Measurements from ENCODE around the gene RNU1-2.
"Not testable (repeated sequence)": the region's sequence is repeated elsewhere in the genome, so short reads cannot be mapped to it uniquely, and the experiment has no call there.

Gene RNU1-2

DNA sequence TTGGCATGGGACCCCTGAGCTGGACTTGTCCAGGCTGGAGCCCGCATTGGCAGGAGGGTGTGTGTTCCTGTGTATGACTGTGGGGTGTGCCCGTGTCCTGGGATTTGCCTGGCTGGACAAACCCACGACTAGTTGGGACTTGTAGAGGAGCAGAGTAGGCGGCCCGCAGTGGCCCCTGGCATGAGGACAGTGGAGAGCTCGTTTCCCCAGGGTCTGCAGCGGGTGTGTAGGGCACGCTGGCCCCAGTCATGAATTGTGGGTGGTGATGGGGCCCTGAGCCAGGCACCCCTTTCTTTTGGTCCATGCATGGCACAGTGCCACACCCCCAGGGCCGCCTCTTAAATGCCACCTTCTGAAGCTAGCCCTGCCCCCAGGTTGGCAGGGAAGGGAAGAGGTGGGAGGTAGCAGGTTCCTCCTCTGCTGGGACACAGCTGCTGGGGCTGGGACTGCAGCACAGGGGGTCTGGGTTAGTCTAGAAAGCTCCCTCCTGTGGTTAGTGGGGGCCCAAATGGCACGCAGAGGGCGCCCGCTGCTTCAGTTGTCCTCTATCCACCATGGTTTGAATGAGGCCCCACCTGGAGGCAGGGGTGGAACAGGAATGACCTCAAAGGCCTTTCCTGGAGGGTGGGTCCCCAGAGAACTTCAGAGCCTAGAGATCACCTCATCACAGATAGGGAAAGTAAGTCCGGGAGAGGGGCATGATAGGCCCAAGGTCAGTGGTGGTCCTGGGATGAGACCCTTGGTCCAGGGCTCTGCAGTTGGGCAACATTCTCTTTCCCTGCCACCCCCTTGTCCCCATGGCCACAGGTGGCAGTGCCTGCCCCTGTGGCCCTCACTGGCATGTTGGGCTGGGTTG lies 30.1 kb downstream of the RNU1-2 start:
- DNase-seq (ENCODE audit: low read depth in 1 of 2, low spot score in 1 of 2) = no peak

GRCh38 chr1:16926491-16927073 lies 30.8 kb downstream of the RNU1-2 start:
- no peak for DNase-seq (ENCODE audit: low read depth in 1 of 2, low spot score in 1 of 2)

GRCh38 chr1:16927256-16927655 lies 31.5 kb downstream of the RNU1-2 start:
- no peak for DNase-seq (ENCODE audit: low read depth in 1 of 2, low spot score in 1 of 2)

- no peak for DNase-seq (ENCODE audit: low read depth in 1 of 2, low spot score in 1 of 2)
Observed at GRCh38 chr1:16927711-16928485, 32.1 kb downstream of the RNU1-2 start.

DNA sequence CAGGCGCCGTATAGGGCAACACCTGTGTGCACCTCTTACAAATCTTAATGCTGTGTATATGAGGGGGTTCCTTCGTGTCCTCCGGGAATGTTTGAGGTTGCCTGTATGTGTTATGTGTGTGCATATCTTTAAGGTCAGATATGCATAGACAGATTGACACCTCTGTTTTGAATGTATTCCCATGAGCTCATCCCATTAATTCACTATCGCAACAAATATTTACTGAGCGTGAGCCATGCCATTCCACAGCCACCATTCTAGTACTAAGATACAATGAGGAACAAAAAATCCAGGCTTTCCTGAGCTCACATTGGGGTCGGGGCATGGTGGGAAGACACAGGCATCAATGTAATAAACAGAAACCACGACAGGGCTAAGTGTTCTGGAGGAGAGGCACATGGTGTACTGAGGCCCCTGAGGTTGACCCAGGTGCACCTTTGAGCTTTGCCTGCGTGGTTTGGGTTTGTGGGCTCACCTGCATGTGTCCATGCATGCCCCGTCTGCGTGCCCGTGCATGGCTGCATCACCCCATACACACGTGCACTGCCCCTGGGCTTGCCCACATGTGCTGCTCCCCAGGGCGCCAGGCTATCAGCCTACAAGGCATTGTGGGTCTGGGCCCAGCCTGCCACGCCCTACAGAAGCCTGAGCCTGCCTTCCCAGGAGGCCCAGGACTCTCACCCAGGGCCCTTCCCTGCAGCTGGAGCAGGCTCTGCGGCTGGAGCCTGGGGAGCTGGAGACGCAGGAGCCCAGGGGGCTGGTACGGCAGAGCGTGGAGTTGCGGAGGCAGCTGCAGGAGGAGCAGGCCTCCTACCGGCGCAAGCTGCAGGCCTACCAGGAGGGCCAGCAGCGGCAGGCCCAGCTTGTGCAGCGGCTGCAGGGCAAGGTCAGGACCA lies 33.6 kb downstream of the RNU1-2 start:
- not testable (repeated sequence) for DNase-seq (ENCODE audit: low read depth in 1 of 2, low spot score in 1 of 2)

GRCh38 chr1:16931206-16931934 lies 35.6 kb downstream of the RNU1-2 start:
- DNase-seq (ENCODE audit: low read depth in 1 of 2, low spot score in 1 of 2) = not testable (repeated sequence)

DNA sequence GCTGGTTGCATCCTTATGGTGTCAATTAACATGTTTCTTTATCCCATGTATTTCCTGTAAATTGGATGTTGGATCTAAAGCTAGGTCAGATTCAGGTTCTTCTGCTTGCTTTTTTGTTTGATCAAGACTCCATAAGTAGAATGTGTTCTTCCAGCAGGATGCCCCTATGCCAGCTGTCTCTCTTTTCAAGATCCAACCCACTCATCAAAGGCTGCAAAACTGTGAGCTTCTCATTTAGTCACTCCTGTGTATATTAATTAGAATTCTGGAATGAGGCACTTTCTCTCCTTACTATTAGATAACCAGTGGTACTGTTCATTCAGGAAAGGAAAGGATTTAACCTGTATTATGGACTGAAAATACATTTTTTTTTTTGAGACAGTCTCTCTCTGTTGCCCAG lies 38.2 kb downstream of the RNU1-2 start:
- not testable (repeated sequence) for DNase-seq (ENCODE audit: low read depth in 1 of 2, low spot score in 1 of 2)

DNA sequence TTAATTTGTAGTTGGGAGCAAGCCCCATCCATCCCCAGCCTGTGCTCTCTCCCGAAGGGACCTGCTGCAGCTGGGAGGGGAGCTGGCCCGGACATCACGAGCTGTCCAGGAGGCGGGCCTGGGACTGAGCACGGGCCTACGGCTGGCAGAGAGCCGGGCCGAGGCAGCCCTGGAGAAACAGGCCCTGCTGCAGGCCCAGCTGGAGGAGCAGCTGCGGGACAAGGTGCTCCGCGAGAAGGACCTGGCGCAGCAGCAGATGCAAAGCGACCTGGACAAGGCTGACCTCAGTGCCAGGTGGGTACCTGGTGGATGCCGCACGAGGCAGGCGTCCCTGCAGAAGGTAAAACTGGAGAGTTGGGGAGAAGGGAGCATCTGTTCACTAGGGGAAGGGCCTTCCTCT lies 40.8 kb downstream of the RNU1-2 start:
- DNase-seq (ENCODE audit: low read depth in 1 of 2, low spot score in 1 of 2) = not testable (repeated sequence)

GRCh38 chr1:16938351-16939321 lies 42.9 kb downstream of the RNU1-2 start:
- no peak for DNase-seq (ENCODE audit: low read depth in 1 of 2, low spot score in 1 of 2)

DNA sequence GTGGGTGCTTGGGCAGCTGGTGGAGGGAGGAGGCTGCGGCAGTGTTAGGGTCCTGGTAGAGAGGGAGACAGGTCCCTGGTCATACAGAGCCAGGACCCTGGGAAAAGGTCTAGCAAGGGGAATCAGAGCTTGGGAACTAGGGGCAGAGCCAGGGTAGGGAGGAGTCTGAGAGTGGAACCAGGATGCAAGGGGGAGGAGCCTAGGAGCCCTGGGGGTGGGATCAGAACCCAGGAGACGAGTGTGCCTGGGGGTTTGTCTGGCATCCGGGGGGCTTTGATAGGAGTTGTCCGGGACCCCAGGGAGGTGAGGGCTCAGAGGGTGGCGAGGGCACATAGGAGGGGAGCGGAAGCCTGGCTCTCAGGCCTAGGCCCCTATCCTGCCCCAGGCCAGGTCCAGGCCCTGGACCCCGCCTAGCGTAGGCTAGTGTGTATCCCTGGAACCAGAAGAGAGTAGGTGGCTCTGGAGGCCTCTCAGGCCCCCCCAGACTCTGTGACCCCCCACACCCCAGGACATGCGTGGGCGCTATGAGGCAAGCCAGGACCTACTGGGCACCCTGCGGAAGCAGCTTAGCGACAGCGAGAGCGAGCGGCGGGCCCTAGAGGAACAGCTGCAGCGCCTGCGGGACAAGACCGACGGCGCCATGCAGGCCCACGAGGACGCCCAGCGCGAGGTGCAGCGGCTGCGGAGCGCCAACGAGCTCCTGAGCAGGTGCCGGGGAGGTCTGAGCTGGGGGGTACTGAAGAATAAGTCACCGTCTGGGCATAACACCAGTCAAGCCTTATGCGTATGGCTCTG lies 43.8 kb downstream of the RNU1-2 start:
- not testable (repeated sequence) for DNase-seq (ENCODE audit: low read depth in 1 of 2, low spot score in 1 of 2)

GRCh38 chr1:16944038-16944437 lies 48.3 kb downstream of the RNU1-2 start:
- no peak for DNase-seq (ENCODE audit: low read depth in 1 of 2, low spot score in 1 of 2)

DNA sequence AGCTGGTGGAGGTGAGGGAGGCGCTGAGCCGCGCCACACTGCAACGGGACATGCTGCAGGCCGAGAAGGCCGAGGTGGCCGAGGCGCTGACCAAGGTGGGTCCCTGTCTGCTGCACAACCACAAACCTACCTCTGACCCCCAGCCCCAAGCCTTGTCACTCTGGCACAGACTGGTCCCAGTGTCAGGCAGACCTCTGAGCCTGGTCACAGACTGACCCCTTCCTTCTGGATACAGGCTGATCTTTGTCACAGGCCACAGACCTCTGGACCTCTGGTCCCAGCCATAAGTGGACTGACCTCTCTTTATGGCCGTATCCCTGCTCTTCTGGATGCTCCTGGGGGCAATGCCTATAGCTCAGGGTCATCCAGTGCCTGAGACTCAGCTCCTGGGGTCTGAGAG lies 49.7 kb downstream of the RNU1-2 start:
- DNase-seq (ENCODE audit: low read depth in 1 of 2, low spot score in 1 of 2) = not testable (repeated sequence)

Measured in stimulated activated CD4-positive, alpha-beta T cell treated with anti-CD3 and anti-CD28 coated beads, Interleukin-15, amount 100 ng/mL, for 1 hour (primary cell).